Neuronal stem cell (in vitro differentiated cells): ENCODE measurements around the gene PHACTR3.

Experiments
- DNase-seq: peaks from one replicate; pipeline ENCODE4 v3.0.0-alpha.2; 2013; ENCODE audit warnings: low spot score
- H2AFZ ChIP-seq: one replicate; pipeline ENCODE4 v1.6.1; 2013; ENCODE audit warnings: mild to moderate bottlenecking, low read length, inconsistent platforms
- H2AK5ac ChIP-seq: 2 replicates; pipeline ENCODE4 v1.6.1; 2013; ENCODE audit warnings: low read depth, mild to moderate bottlenecking, inconsistent platforms, low read length, moderate library complexity, mixed read lengths
- H2BK120ac ChIP-seq: 2 replicates; pipeline ENCODE4 v1.6.1; 2013; ENCODE audit warnings: low read depth, mild to moderate bottlenecking, inconsistent platforms, low read length, moderate library complexity, mixed read lengths
- H2BK12ac ChIP-seq: one replicate; pipeline ENCODE4 v1.6.1; 2013; ENCODE audit warnings: low read length, inconsistent platforms
- H2BK15ac ChIP-seq: 2 replicates; pipeline ENCODE4 v1.6.1; 2013; ENCODE audit warnings: mild to moderate bottlenecking, low read length, inconsistent platforms, mixed read lengths
- H2BK5ac ChIP-seq: one replicate; pipeline ENCODE4 v1.6.1; 2013; ENCODE audit warnings: inconsistent platforms, mild to moderate bottlenecking, low read length, moderate library complexity
- H3K14ac ChIP-seq: one replicate; pipeline ENCODE4 v1.6.1; 2013; ENCODE audit warnings: low read length, inconsistent platforms
- H3K18ac ChIP-seq: 2 replicates; pipeline ENCODE4 v1.6.1; 2013; ENCODE audit warnings: low read length, inconsistent platforms
- H3K23ac ChIP-seq: 2 replicates; pipeline ENCODE4 v1.6.1; 2013; ENCODE audit warnings: low read depth, mild to moderate bottlenecking, mixed read lengths, low read length, inconsistent platforms; ENCODE audit not compliant: poor library complexity
- H3K27ac ChIP-seq: replicated peaks from 3 replicates; pipeline ENCODE4 v1.5.1; 2013; ENCODE audit warnings: low read length, inconsistent platforms
- H3K27me3 ChIP-seq, 3 experiments: 2 replicates each; pipeline ENCODE4 v1.6.1; 2013; ENCODE audit warnings: low read length in 3 of 3, mild to moderate bottlenecking in 2 of 3, inconsistent platforms in 1 of 3, low read depth in 1 of 3, mixed read lengths in 1 of 3, moderate library complexity in 1 of 3; ENCODE audit not compliant: control insufficient read depth in 3 of 3, insufficient read depth in 3 of 3
- H3K36me3 ChIP-seq, 2 donors: replicated peaks in 1 of 2; 2 replicates each; pipeline ENCODE4 v1.6.1; 2013; ENCODE audit warnings: low read length in 2 of 2; ENCODE audit not compliant: control insufficient read depth in 2 of 2, insufficient read depth in 2 of 2
- H3K4ac ChIP-seq: 2 replicates; pipeline ENCODE4 v1.6.1; 2013; ENCODE audit warnings: inconsistent platforms, mild to moderate bottlenecking, low read length, moderate library complexity
- H3K4me1 ChIP-seq, 2 donors: 1 replicate in 1 of 2; 2 replicates in 1 of 2; pipeline ENCODE4 v1.6.1; 2013; ENCODE audit warnings: low read length in 2 of 2, low read depth in 1 of 2; ENCODE audit not compliant: control insufficient read depth in 2 of 2, insufficient read depth in 1 of 2
- H3K4me2 ChIP-seq: one replicate; pipeline ENCODE4 v1.6.1; 2013; ENCODE audit warnings: mild to moderate bottlenecking, low read length, inconsistent platforms; ENCODE audit not compliant: insufficient read depth, poor library complexity, severe bottlenecking
- H3K4me3 ChIP-seq, 2 donors: 2 replicates each; pipeline ENCODE4 v1.5.1; 2013; ENCODE audit warnings: low read length in 2 of 2, mild to moderate bottlenecking in 2 of 2, inconsistent platforms in 1 of 2, moderate library complexity in 1 of 2
- H3K79me1 ChIP-seq: one replicate; pipeline ENCODE4 v1.6.1; 2013; ENCODE audit warnings: low read depth, mild to moderate bottlenecking, inconsistent platforms, low read length, moderate library complexity
- H3K9ac ChIP-seq: one replicate; pipeline ENCODE4 v1.6.1; 2013; ENCODE audit warnings: mild to moderate bottlenecking, low read depth, low read length, inconsistent platforms; ENCODE audit not compliant: poor library complexity
- H3K9me3 ChIP-seq, 2 donors: replicated peaks in 1 of 2; 2 replicates each; pipeline versions ENCODE3 to v1.6.1; 2013; ENCODE audit warnings: low read length in 2 of 2, mild to moderate bottlenecking in 2 of 2, inconsistent platforms in 1 of 2, low read depth in 1 of 2, mixed read lengths in 1 of 2, moderate library complexity in 1 of 2; ENCODE audit not compliant: control insufficient read depth in 2 of 2, insufficient read depth in 1 of 2
- H4K8ac ChIP-seq: one replicate; pipeline ENCODE4 v1.6.1; 2013; ENCODE audit warnings: low read depth, mild to moderate bottlenecking, inconsistent platforms, low read length, moderate library complexity
- H4K91ac ChIP-seq: one replicate; pipeline ENCODE4 v1.6.1; 2013; ENCODE audit warnings: low read length, low read depth, mild to moderate bottlenecking, inconsistent platforms; ENCODE audit not compliant: poor library complexity
- WGBS, 2 donors: extraction: QIAGEN DNeasy Blood & Tissue Kit; methylation state at CpG; one replicate each; pipeline ENCODE4 v1.1.7; 2013; ENCODE audit warnings: missing lambda C conversion rate in 2 of 2, mixed read lengths in 1 of 2; ENCODE audit not compliant: insufficient read length in 2 of 2, insufficient replicate concordance in 1 of 2; ENCODE audit errors: extremely low coverage in 2 of 2; 5-methylcytosine and 5-hydroxymethylcytosine counted together

The PHACTR3 gene

GRCh38 chr20:59777331-59777725, 173.0 kb downstream of the PHACTR3 start:
- Histone ChIP-seq H3K18ac (no peak overlapping the region), H3K4me1 (no peaks in the 10 kb centered on the region), H3K9ac (no peak overlapping the region), H2BK12ac (no peak overlapping the region), H4K91ac (no peak overlapping the region), H3K79me1 (no peaks in the 10 kb centered on the region), H2BK15ac (no peak overlapping the region), H3K4me3 (no peak overlapping the region), H2BK5ac (no peak overlapping the region), H4K8ac (no peak overlapping the region), H3K27ac (no peak overlapping the region), H3K9me3 (no peaks in the 10 kb centered on the region), H3K14ac (no peak overlapping the region), H2AFZ (no peak overlapping the region), H3K36me3 (no peaks in the 10 kb centered on the region), H2AK5ac (no peak overlapping the region), H3K4me2 (no peak overlapping the region), H2BK120ac (no peak overlapping the region), H3K4ac (no peak overlapping the region), H3K27me3 (peaks cover 0 to 3% (median 0%) of the 10 kb centered on the region in 3 experiments), H3K23ac (no peak overlapping the region)
- no CpG with 5 or more reads among the region's 3 CpGs for WGBS, 2 donors
- no peak for DNase-seq

GRCh38 chr20:59777814-59778575, 173.7 kb downstream of the PHACTR3 start:
- H3K14ac ChIP-seq = no peak overlapping the region
- H2AK5ac ChIP-seq = no peak overlapping the region
- H3K18ac ChIP-seq = peak overlapping the region; percentile 13
- peaks cover 0 to 3% (median 0%) of the 10 kb centered on the region in 3 experiments for H3K27me3 ChIP-seq
- H2BK120ac ChIP-seq = no peak overlapping the region
- WGBS, 2 donors = no CpG with 5 or more reads among the region's 19 CpGs
- H4K8ac ChIP-seq = no peak overlapping the region
- H3K9ac ChIP-seq = peak overlapping the region; percentile 3
- no peak overlapping the region for H3K27ac ChIP-seq
- no peaks in the 10 kb centered on the region for H3K36me3 ChIP-seq
- H2BK12ac ChIP-seq = no peak overlapping the region
- H2BK5ac ChIP-seq = no peak overlapping the region
- no peak overlapping the region for H2BK15ac ChIP-seq
- H3K4ac ChIP-seq = no peak overlapping the region
- no peaks in the 10 kb centered on the region for H3K79me1 ChIP-seq
- H2AFZ ChIP-seq = no peak overlapping the region
- peak overlapping the region; percentile 53 for H3K23ac ChIP-seq
- no peak overlapping the region for H3K4me3 ChIP-seq
- peaks cover 3 to 4% of the 10 kb centered on the region in 2 donors for H3K4me1 ChIP-seq
- no peak for DNase-seq
- H3K9me3 ChIP-seq = no peaks in the 10 kb centered on the region
- H3K4me2 ChIP-seq = no peak overlapping the region
- no peak overlapping the region for H4K91ac ChIP-seq

GRCh38 chr20:59778615-59779200, 174.4 kb downstream of the PHACTR3 start:
- no peak overlapping the region for H2BK120ac ChIP-seq
- H3K27me3 ChIP-seq = peaks cover 0 to 3% (median 0%) of the 10 kb centered on the region in 3 experiments
- H3K4ac ChIP-seq = no peak overlapping the region
- H3K14ac ChIP-seq = no peak overlapping the region
- no CpG with 5 or more reads among the region's 12 CpGs for WGBS, 2 donors
- H3K79me1 ChIP-seq = no peaks in the 10 kb centered on the region
- no peak overlapping the region for H2BK12ac ChIP-seq
- H3K36me3 ChIP-seq = no peaks in the 10 kb centered on the region
- H2AK5ac ChIP-seq = no peak overlapping the region
- no peak overlapping the region for H2BK5ac ChIP-seq
- H3K23ac ChIP-seq = no peak overlapping the region
- H3K4me1 ChIP-seq = peaks cover 3 to 4% of the 10 kb centered on the region in 2 donors
- no peak overlapping the region for H4K91ac ChIP-seq
- no peaks in the 10 kb centered on the region for H3K9me3 ChIP-seq
- no peak overlapping the region for H3K4me3 ChIP-seq
- H3K27ac ChIP-seq = no peak overlapping the region
- H2BK15ac ChIP-seq = no peak overlapping the region
- DNase-seq = no peak
- H3K18ac ChIP-seq = peak overlapping the region; percentile 13
- H2AFZ ChIP-seq = no peak overlapping the region
- no peak overlapping the region for H3K9ac ChIP-seq
- H3K4me2 ChIP-seq = no peak overlapping the region
- H4K8ac ChIP-seq = no peak overlapping the region

GRCh38 chr20:59779656-59780380, 175.5 kb downstream of the PHACTR3 start:
- H3K4me2 ChIP-seq = no peak overlapping the region
- H3K27me3 ChIP-seq = peaks cover 0 to 5% (median 0%) of the 10 kb centered on the region in 3 experiments
- H2AK5ac ChIP-seq = no peak overlapping the region
- no peak overlapping the region for H2AFZ ChIP-seq
- no peak overlapping the region for H2BK15ac ChIP-seq
- H2BK120ac ChIP-seq = no peak overlapping the region
- H3K18ac ChIP-seq = peak overlapping the region; percentile 32
- no peak overlapping the region for H4K91ac ChIP-seq
- H3K9me3 ChIP-seq = no peaks in the 10 kb centered on the region
- no peak overlapping the region for H3K23ac ChIP-seq
- no peak overlapping the region for H3K27ac ChIP-seq
- H3K4ac ChIP-seq = no peak overlapping the region
- no peak overlapping the region for H2BK12ac ChIP-seq
- no peak overlapping the region for H2BK5ac ChIP-seq
- H4K8ac ChIP-seq = no peak overlapping the region
- H3K9ac ChIP-seq = no peak overlapping the region
- H3K4me1 ChIP-seq = peaks cover 3 to 4% of the 10 kb centered on the region in 2 donors
- no peaks in the 10 kb centered on the region for H3K79me1 ChIP-seq
- no CpG with 5 or more reads among the region's 10 CpGs for WGBS, 2 donors
- no peak overlapping the region for H3K4me3 ChIP-seq
- H3K14ac ChIP-seq = no peak overlapping the region
- H3K36me3 ChIP-seq = no peaks in the 10 kb centered on the region
- no peak for DNase-seq
